UCSD-AML1 (cell line): Measurements from ENCODE around the gene PTH2.
"Not testable (repeated sequence)": the region's sequence is repeated elsewhere in the genome, so short reads cannot be mapped to it uniquely, and the experiment has no call there.

Experiments used
- DNase-seq: peaks from one replicate; lab custom pipeline; 2025; ENCODE audit not compliant: unreplicated experiment; lab: John Stamatoyannopoulos, UW

The PTH2 gene

GRCh38 chr19:49448432-49448786, 25.2 kb upstream of the PTH2 start:
- DNase-seq = no peak

GRCh38 chr19:49447485-49448431, 24.5 kb upstream of the PTH2 start:
- no peak for DNase-seq

GRCh38 chr19:49445997-49446396, 22.8 kb upstream of the PTH2 start:
- DNase-seq = no peak

- DNase-seq = not testable (repeated sequence)
Measured at GRCh38 chr19:49444100-49444700, 21.0 kb upstream of the PTH2 start.

GRCh38 chr19:49443366-49444099, 20.3 kb upstream of the PTH2 start:
- DNase-seq = peak; percentile 93

GRCh38 chr19:49442771-49443365, 19.6 kb upstream of the PTH2 start:
- DNase-seq = peak; percentile 92

- DNase-seq = no peak
Measured at GRCh38 chr19:49442354-49442753, 19.1 kb upstream of the PTH2 start.

GRCh38 chr19:49441960-49442350, 18.7 kb upstream of the PTH2 start:
- DNase-seq = no peak

GRCh38 chr19:49441210-49441959, 18.1 kb upstream of the PTH2 start, which contains the start of gene SLC17A7:
Gene SLC17A7 (minus strand): TSS chr19:49441527. CDS start chr19:49441379, 148 bp downstream.
- peak; percentile 18 for DNase-seq

GRCh38 chr19:49440439-49441209, 17.4 kb upstream of the PTH2 start:
- DNase-seq = no peak

GRCh38 chr19:49439836-49440235, 16.6 kb upstream of the PTH2 start:
- DNase-seq = no peak

GRCh38 chr19:49438261-49438660, 15.0 kb upstream of the PTH2 start:
- no peak for DNase-seq

GRCh38 chr19:49437231-49437630, 14.0 kb upstream of the PTH2 start:
- no peak for DNase-seq

GRCh38 chr19:49436381-49437017, 13.3 kb upstream of the PTH2 start:
- DNase-seq = no peak

GRCh38 chr19:49435670-49436069, 12.4 kb upstream of the PTH2 start:
- DNase-seq = no peak

- DNase-seq = no peak
Measured at GRCh38 chr19:49434907-49435583, 11.8 kb upstream of the PTH2 start.

GRCh38 chr19:49433240-49433901, 10.1 kb upstream of the PTH2 start:
- DNase-seq = no peak
